Body of pancreas (tissue), 4 donors: ENCODE data around the gene DVL1. TPM values are rescaled to one million over a fixed set of nuclear protein-coding genes. Genes with fewer than 3 reads are reported as not detected.
"Not testable (repeated sequence)": the region's sequence is repeated elsewhere in the genome, so short reads cannot be mapped to it uniquely, and the experiment has no call there.

ENCODE experiments used
- ATAC-seq: fragments of 150-250 bp; one replicate; pipeline ENCODE4 v1.9.1; 2016
- DNase-seq, 4 donors: peaks; one replicate each; pipeline ENCODE4 v3.0.0-alpha.2; 2019
- H3K27ac ChIP-seq, 4 donors: fragments of 200-600 bp; sonication (generic); 1 replicate in 3 of 4; 2 replicates in 1 of 4; pipeline versions ENCODE4 v1.5.1 to v1.6.1; 2016 to 2019; ENCODE audit warnings: mild to moderate bottlenecking in 1 of 4, mixed read lengths in 1 of 4, moderate library complexity in 1 of 4
- H3K27me3 ChIP-seq, 2 donors: fragments of 200-600 bp; sonication (generic); one replicate each; pipeline ENCODE4 v1.6.0; 2016; ENCODE audit warnings: mild to moderate bottlenecking in 1 of 2
- H3K36me3 ChIP-seq, 2 donors: fragments of 200-600 bp; sonication (generic); replicated peaks in 1 of 2; 2 replicates each; pipeline ENCODE4 v1.5.1; 2016; ENCODE audit warnings: low read depth in 2 of 2; ENCODE audit not compliant: insufficient read depth in 1 of 2
- H3K4me1 ChIP-seq: fragments of 200-600 bp; sonication (generic); one replicate; pipeline ENCODE4 v1.6.0; 2016
- H3K4me3 ChIP-seq, 2 donors: fragments of 200-600 bp; sonication (generic); 1 replicate in 1 of 2; 2 replicates in 1 of 2; pipeline ENCODE4 v1.5.1; 2016 to 2019
- H3K9me3 ChIP-seq, 3 donors: fragments of 200-600 bp; sonication (generic); 1 replicate in 2 of 3; 2 replicates in 1 of 3; pipeline ENCODE4 v1.5.1; 2016
- POLR2A ChIP-seq, 3 donors: fragments of 450-650 bp; IDR thresholded peaks; one replicate each; pipeline ENCODE4 v1.6.1; 2016; ENCODE audit warnings: antibody characterized with exemption in 3 of 3, mild to moderate bottlenecking in 2 of 3
- WGBS, 2 donors: methylation state at CpG; one replicate each; pipeline ENCODE4 v1.1.5; 2017; 5-methylcytosine and 5-hydroxymethylcytosine counted together
- intact Hi-C: fragments of 100-400 bp; cut with DNase I; formaldehyde crosslinking; loops from one replicate; pipeline ENCODE4 v1.15.1; 2023
- total RNA-seq, 2 donors: library from RNA; depleted of rRNA; stranded (reverse); fragments of >200 nt; gene quantifications; one replicate each; pipeline ENCODE4 v1.1.0, GENCODE V29; 2016
- TF ChIP-seq, protein P1 (sequence below), 7 experiments: fragments of 450-650 bp in 4 of 7; fragments of 200-600 bp in 3 of 7; sonication (generic) in 3 of 7; IDR thresholded peaks; one replicate each; pipeline ENCODE4 v1.5.1; 2016 to 2019; ENCODE audit warnings: antibody characterized with exemption in 7 of 7

Gene DVL1
- total RNA-seq, 2 donors from 2014 or later: 58.1 to 84.4 TPM

GRCh38 chr1:1370771-1371300 is 21.6 kb upstream of the DVL1 start:
- DNase-seq: no peak
- intact Hi-C loops: no loop called here
- TF ChIP-seq, protein P1, sequence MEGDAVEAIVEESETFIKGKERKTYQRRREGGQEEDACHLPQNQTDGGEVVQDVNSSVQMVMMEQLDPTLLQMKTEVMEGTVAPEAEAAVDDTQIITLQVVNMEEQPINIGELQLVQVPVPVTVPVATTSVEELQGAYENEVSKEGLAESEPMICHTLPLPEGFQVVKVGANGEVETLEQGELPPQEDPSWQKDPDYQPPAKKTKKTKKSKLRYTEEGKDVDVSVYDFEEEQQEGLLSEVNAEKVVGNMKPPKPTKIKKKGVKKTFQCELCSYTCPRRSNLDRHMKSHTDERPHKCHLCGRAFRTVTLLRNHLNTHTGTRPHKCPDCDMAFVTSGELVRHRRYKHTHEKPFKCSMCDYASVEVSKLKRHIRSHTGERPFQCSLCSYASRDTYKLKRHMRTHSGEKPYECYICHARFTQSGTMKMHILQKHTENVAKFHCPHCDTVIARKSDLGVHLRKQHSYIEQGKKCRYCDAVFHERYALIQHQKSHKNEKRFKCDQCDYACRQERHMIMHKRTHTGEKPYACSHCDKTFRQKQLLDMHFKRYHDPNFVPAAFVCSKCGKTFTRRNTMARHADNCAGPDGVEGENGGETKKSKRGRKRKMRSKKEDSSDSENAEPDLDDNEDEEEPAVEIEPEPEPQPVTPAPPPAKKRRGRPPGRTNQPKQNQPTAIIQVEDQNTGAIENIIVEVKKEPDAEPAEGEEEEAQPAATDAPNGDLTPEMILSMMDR (IDR thresholded peaks at IDR 0.05): no peak
- no peak for TF ChIP-seq POLR2A (IDR thresholded peaks at IDR 0.05)
- no peak for ATAC-seq
- WGBS, 2 donors: 72% methylated on average over 16 of the region's 16 CpGs; no CpG with 5 or more reads in 1 of the 2 donors
- Histone ChIP-seq H3K4me1 (peaks cover 30% of the 10 kb centered on the region), H3K4me3 (no peak overlapping the region), H3K27me3 (no peaks in the 10 kb centered on the region), H3K36me3 (no peaks in the 10 kb centered on the region), H3K9me3 (no peaks in the 10 kb centered on the region), H3K27ac (no peak overlapping the region)

DNA sequence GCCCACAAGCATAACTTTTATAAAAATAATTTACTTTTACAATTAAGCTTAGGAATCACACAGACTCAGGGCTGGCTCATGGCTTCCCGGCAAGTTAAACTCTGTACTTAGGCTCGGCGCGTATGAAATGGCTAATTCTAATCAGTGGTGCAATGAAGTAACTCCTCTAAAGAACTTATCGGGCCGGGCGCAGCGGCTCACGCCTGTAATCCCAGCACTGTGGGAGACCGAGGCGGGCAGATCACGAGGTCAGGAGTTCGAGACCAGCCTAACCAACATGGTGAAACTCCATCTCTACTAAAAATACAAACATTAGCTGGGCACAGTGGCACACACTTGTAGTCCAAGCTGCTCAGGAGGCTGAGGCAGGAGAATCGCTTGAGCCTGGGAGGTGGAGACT is 20.9 kb upstream of the DVL1 start:
- H3K27me3 ChIP-seq, intact Hi-C loops, H3K4me3 ChIP-seq, H3K9me3 ChIP-seq, H3K36me3 ChIP-seq, ATAC-seq, DNase-seq, H3K27ac ChIP-seq: not testable (repeated sequence)
- 88 to 89% methylated on average over 14 of the region's 14 CpGs for WGBS, 2 donors
- H3K4me1 ChIP-seq: peaks cover 29% of the 10 kb centered on the region

- no peak for TF ChIP-seq POLR2A (IDR thresholded peaks at IDR 0.05)
- TF ChIP-seq, protein P1 (IDR thresholded peaks at IDR 0.05): no peak
These were observed 18.1 kb upstream of the DVL1 start for GRCh38 chr1:1367315-1367714.

DNA sequence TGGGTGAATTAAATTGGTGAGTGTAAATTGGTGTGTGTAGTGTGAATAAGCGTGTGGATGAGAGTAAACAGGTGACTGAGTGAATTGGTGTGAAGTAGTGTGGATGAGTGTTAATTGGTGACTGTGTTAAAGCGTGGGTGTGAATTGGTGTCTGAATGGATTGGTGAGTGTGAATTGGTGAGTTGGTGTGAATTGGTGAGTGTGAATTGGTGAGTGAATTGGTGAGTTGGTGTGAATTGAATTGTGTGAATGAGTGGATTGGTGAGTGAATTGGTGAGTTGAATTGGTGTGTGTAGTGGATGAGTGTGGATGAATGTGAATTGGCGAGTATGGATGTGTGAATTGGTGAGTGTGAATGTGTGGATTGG is 17.5 kb upstream of the DVL1 start:
- Histone ChIP-seq H3K27ac (no peak overlapping the region), H3K4me1 (peaks cover 3% of the 10 kb centered on the region), H3K27me3 (no peaks in the 10 kb centered on the region), H3K36me3 (no peaks in the 10 kb centered on the region), H3K4me3 (no peak overlapping the region), H3K9me3 (no peaks in the 10 kb centered on the region)
- 93 to 96% methylated on average over 3 of the region's 3 CpGs for WGBS, 2 donors
- no peak for TF ChIP-seq POLR2A (IDR thresholded peaks at IDR 0.05)
- TF ChIP-seq, protein P1 (IDR thresholded peaks at IDR 0.05): no peak
- ATAC-seq: no peak
- DNase-seq: no peak
- intact Hi-C loops: no loop called here

More at GRCh38 chr1:1367315-1367714, 18.1 kb upstream of the DVL1 start:
- ATAC-seq (no peak), DNase-seq (no peak)
- Histone ChIP-seq H3K36me3 (no peaks in the 10 kb centered on the region), H3K27ac (no peak overlapping the region), H3K4me1 (peaks cover 9% of the 10 kb centered on the region), H3K4me3 (no peak overlapping the region), H3K27me3 (no peaks in the 10 kb centered on the region), H3K9me3 (no peaks in the 10 kb centered on the region)
- WGBS, 2 donors: 92% methylated on average over 5 of the region's 5 CpGs
- intact Hi-C loops: no loop called here

GRCh38 chr1:1365875-1366698 is 16.9 kb upstream of the DVL1 start:
- 69 to 70% methylated on average over 10 of the region's 10 CpGs for WGBS, 2 donors
- H3K27ac ChIP-seq: no peak overlapping the region
- intact Hi-C loops: no loop called here
- TF ChIP-seq, protein P1 (IDR thresholded peaks at IDR 0.05): no peak
- TF ChIP-seq POLR2A (IDR thresholded peaks at IDR 0.05): no peak
- no peaks in the 10 kb centered on the region for H3K4me1 ChIP-seq
- no peaks in the 10 kb centered on the region for H3K9me3 ChIP-seq
- ATAC-seq (no peak), DNase-seq (no peak)
- H3K36me3 ChIP-seq: no peaks in the 10 kb centered on the region
- no peaks in the 10 kb centered on the region for H3K27me3 ChIP-seq
- no peak overlapping the region for H3K4me3 ChIP-seq
